ENCODE results near the gene ANAPC4. TPM values are rescaled to one million over a fixed set of nuclear protein-coding genes. Genes with fewer than 3 reads are reported as not detected.

Gene ANAPC4
- total RNA-seq, 1 donor from 2014 or later: 41.3 TPM

DNA sequence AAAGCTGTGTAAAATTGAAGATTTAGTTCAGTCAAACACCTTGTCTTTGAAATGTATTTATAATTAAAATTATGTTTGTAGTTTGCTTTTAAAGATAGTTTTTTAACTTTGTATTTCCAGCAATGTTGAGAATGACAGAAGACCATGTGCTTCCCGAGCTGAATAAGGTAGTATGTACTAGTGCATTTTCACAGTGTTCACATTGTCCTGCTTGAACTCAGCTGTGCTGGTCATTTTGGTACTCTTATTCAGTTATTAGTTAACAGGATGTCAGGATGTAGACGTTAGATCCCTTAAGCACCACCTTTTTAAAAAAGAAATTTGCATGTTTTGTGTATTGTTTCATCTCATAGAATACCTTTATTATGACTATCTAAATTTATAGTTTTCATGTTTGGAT, 28.4 kb downstream of the ANAPC4 start:
- peaks cover 8% of the 10 kb centered on the region for H3K4me1 Mint-ChIP-seq (ENCODE audit: low read depth, unreplicated experiment)
- TF ChIP-seq CTCF (IDR thresholded peaks at IDR 0.05; ENCODE audit: partially characterized antibody, unreplicated experiment): no peak
- no peak overlapping the region for H3K4me3 Mint-ChIP-seq (ENCODE audit: unreplicated experiment)
- no peak overlapping the region for H3K27ac Mint-ChIP-seq (ENCODE audit: unreplicated experiment)
- DNase-seq: no peak
- no peaks in the 10 kb centered on the region for H3K27me3 Mint-ChIP-seq (ENCODE audit: unreplicated experiment)
- H3K36me3 Mint-ChIP-seq (ENCODE audit: unreplicated experiment): no peaks in the 10 kb centered on the region
- H3K9me3 Mint-ChIP-seq (ENCODE audit: unreplicated experiment): no peaks in the 10 kb centered on the region

DNA sequence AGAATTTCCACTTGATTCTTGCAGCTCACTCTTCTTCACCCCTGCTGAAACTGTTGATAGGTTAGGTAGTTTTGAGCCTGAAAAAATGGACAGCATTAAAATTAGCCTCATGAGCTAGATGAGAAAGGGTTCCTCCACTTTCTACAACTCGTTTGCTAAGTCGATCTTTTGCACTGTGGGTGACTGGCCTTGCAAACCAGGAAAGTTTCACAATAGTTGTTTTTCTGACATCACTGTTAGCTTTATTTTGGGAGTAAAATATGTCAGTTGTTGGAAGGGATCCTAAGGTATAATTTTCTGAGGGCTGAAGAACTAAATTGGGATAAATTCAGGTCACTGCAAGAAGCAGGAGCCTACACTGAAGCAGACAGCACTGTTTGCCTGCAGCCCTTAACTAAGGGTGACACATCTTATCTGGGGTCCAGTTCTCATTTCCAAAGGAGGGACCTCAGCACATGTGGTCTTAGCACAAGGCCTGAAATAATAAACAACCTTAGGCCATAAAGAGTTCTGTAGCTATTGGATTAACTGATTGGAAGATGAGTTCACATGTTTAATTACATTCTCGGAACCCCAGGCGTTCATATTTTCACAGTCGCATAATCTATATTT, 29.1 kb downstream of the ANAPC4 start:
- no peak for TF ChIP-seq CTCF (IDR thresholded peaks at IDR 0.05; ENCODE audit: partially characterized antibody, unreplicated experiment)
- no peak for DNase-seq
- H3K27me3 Mint-ChIP-seq (ENCODE audit: unreplicated experiment): no peaks in the 10 kb centered on the region
- H3K27ac Mint-ChIP-seq (ENCODE audit: unreplicated experiment): no peak overlapping the region
- no peak overlapping the region for H3K4me3 Mint-ChIP-seq (ENCODE audit: unreplicated experiment)
- peaks cover 6% of the 10 kb centered on the region for H3K36me3 Mint-ChIP-seq (ENCODE audit: unreplicated experiment)
- H3K9me3 Mint-ChIP-seq (ENCODE audit: unreplicated experiment): no peaks in the 10 kb centered on the region
- H3K4me1 Mint-ChIP-seq (ENCODE audit: low read depth, unreplicated experiment): peaks cover 2% of the 10 kb centered on the region

GRCh38 chr4:25410820-25411529, 33.9 kb downstream of the ANAPC4 start:
- H3K27me3 Mint-ChIP-seq (ENCODE audit: unreplicated experiment): no peaks in the 10 kb centered on the region
- no peak for TF ChIP-seq CTCF (IDR thresholded peaks at IDR 0.05; ENCODE audit: partially characterized antibody, unreplicated experiment)
- no peak for DNase-seq
- no peaks in the 10 kb centered on the region for H3K9me3 Mint-ChIP-seq (ENCODE audit: unreplicated experiment)
- H3K4me1 Mint-ChIP-seq (ENCODE audit: low read depth, unreplicated experiment): no peaks in the 10 kb centered on the region
- H3K36me3 Mint-ChIP-seq (ENCODE audit: unreplicated experiment): peaks cover 7% of the 10 kb centered on the region
- H3K27ac Mint-ChIP-seq (ENCODE audit: unreplicated experiment): no peak overlapping the region
- H3K4me3 Mint-ChIP-seq (ENCODE audit: unreplicated experiment): no peak overlapping the region

GRCh38 chr4:25413261-25413660, 36.2 kb downstream of the ANAPC4 start:
- Mint-ChIP-seq H3K27ac (ENCODE audit: unreplicated experiment) (no peak overlapping the region), H3K9me3 (ENCODE audit: unreplicated experiment) (no peaks in the 10 kb centered on the region), H3K4me3 (ENCODE audit: unreplicated experiment) (no peak overlapping the region), H3K27me3 (ENCODE audit: unreplicated experiment) (no peaks in the 10 kb centered on the region), H3K4me1 (ENCODE audit: low read depth, unreplicated experiment) (no peaks in the 10 kb centered on the region), H3K36me3 (ENCODE audit: unreplicated experiment) (peaks cover 7% of the 10 kb centered on the region)
- no peak for DNase-seq
- no peak for TF ChIP-seq CTCF (IDR thresholded peaks at IDR 0.05; ENCODE audit: partially characterized antibody, unreplicated experiment)

DNA sequence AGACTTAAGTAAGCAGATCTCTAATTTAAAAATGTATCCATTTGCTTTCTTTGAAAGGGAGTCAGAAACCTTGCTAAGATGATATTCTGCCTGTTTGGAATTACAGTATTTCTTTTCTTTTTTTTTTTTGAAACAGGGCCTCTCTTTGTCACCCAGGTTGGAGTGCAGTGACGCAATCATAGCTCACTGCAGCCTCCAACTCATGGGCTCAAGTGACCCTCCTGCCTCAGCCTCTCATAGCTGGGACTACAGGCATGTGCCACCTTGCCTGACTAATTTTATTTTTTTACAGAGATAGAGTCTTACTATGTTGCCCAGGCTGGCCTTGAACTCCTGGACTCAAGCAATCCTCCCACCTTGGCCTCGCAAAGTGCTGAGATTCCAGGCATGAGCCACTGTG, 40.0 kb downstream of the ANAPC4 start:
- TF ChIP-seq CTCF (IDR thresholded peaks at IDR 0.05; ENCODE audit: partially characterized antibody, unreplicated experiment): no peak
- Mint-ChIP-seq H3K36me3 (ENCODE audit: unreplicated experiment) (no peaks in the 10 kb centered on the region), H3K27me3 (ENCODE audit: unreplicated experiment) (no peaks in the 10 kb centered on the region), H3K27ac (ENCODE audit: unreplicated experiment) (no peak overlapping the region), H3K4me1 (ENCODE audit: low read depth, unreplicated experiment) (no peaks in the 10 kb centered on the region), H3K9me3 (ENCODE audit: unreplicated experiment) (no peaks in the 10 kb centered on the region), H3K4me3 (ENCODE audit: unreplicated experiment) (no peak overlapping the region)
- no peak for DNase-seq
